DMS114 treated with DMSO at 0.1 percent for 48 hours (cell line): Measurements from ENCODE around the gene HUWE1.
A peak's percentile ranks its signal among the peaks of the same experiment; 100 is the strongest.
"Not testable (repeated sequence)": the region's sequence is repeated elsewhere in the genome, so short reads cannot be mapped to it uniquely, and the experiment has no call there.

Experiments
- DNase-seq: peaks from one replicate; lab custom pipeline; 2025; ENCODE audit not compliant: unreplicated experiment; lab: John Stamatoyannopoulos, UW

Gene HUWE1, protein sequence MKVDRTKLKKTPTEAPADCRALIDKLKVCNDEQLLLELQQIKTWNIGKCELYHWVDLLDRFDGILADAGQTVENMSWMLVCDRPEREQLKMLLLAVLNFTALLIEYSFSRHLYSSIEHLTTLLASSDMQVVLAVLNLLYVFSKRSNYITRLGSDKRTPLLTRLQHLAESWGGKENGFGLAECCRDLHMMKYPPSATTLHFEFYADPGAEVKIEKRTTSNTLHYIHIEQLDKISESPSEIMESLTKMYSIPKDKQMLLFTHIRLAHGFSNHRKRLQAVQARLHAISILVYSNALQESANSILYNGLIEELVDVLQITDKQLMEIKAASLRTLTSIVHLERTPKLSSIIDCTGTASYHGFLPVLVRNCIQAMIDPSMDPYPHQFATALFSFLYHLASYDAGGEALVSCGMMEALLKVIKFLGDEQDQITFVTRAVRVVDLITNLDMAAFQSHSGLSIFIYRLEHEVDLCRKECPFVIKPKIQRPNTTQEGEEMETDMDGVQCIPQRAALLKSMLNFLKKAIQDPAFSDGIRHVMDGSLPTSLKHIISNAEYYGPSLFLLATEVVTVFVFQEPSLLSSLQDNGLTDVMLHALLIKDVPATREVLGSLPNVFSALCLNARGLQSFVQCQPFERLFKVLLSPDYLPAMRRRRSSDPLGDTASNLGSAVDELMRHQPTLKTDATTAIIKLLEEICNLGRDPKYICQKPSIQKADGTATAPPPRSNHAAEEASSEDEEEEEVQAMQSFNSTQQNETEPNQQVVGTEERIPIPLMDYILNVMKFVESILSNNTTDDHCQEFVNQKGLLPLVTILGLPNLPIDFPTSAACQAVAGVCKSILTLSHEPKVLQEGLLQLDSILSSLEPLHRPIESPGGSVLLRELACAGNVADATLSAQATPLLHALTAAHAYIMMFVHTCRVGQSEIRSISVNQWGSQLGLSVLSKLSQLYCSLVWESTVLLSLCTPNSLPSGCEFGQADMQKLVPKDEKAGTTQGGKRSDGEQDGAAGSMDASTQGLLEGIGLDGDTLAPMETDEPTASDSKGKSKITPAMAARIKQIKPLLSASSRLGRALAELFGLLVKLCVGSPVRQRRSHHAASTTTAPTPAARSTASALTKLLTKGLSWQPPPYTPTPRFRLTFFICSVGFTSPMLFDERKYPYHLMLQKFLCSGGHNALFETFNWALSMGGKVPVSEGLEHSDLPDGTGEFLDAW (N-terminal part only)

GRCh38 chrX:53686151-53686885 is at the start of gene HUWE1:
HUWE1 (minus strand) TSS chrX:53686719; CDS start chrX:53654107, 32,612 bp downstream.
- DNase-seq: peak; percentile 58

DNA sequence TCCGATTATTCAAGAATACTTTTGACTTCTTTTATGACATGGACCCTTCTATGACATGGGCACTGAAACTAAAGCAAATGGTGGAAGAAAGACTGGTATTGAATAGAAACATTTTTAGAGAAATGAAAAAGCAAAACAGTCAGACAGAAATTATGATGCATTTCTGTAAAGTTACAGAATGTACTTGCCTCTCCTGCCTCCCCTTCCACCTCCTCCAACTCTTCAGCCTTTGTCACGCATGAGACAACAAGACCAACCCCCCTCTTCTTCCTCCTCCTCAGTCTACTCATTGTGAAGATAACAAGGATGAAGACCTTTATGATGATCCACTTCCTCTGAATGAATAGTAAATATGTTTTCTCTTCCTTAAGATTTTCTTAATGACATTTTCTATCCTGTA is 46.3 kb upstream of the HUWE1 start:
- DNase-seq: no peak

DNA sequence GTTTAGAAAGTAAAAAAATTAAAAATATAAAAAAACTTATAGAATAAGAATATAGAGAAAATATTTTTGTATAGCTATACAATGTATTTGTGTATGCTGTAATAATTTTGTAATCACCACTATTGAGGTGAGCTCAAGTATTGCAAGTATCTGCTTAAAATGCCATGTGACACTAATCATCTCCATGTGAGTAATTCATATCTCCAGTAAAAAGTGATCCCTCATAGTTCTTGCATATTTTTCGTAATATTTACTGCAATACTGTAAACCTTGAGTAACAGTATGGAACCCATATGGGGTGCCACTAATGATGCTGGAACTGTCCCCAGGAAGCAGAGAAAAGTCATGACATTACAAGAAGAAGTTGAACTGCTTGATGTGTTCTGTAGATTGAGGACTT is 43.2 kb upstream of the HUWE1 start:
- no peak for DNase-seq

- DNase-seq: no peak
These were observed 42.0 kb upstream of the HUWE1 start for GRCh38 chrX:53728506-53728905.

DNA sequence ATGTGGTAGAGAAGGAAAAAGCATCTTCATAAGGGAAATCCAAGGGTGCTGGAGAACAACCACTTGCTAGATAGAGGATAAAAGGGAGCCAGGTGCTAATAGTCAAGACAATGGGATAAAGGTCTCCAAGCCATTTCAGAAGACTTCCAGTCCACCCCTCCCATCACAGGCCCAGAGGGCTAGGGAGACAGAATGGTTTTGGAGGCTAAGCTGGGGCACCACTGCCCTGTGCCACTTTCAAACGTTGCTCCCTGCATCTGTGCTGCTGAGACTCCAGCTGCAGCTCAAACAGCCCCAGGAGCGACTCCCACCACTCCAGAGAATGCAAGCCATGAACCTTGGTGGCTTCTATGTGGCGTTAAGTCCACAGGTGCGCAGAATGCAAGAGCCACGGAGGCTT is 38.4 kb upstream of the HUWE1 start:
- no peak for DNase-seq

GRCh38 chrX:53723381-53723780 is 36.9 kb upstream of the HUWE1 start:
- DNase-seq: no peak

- not testable (repeated sequence) for DNase-seq
These were observed 35.1 kb upstream of the HUWE1 start for GRCh38 chrX:53721610-53722009.

- DNase-seq: not testable (repeated sequence)
These were observed 33.1 kb upstream of the HUWE1 start for GRCh38 chrX:53719666-53720065.

- DNase-seq: no peak
These were observed 31.6 kb upstream of the HUWE1 start for GRCh38 chrX:53718073-53718472.

DNA sequence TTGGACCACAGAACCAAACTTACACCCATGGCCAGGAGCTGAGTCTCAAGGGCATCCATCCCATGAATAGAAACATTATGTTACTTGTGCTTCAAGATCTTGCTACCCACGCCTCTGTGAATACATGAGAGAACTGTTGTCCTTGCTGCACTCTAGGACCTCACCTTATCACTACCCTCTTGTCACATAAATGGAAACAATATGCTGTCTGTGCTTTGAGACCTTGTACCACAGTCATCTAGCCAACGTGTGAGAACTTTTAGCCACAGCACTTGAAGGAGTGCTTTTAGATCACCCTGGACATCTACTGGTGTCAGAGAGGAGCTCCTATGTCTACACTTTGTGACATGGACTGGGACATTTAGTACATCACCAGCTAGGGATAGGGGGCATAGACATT is 30.7 kb upstream of the HUWE1 start:
- DNase-seq: no peak

DNA sequence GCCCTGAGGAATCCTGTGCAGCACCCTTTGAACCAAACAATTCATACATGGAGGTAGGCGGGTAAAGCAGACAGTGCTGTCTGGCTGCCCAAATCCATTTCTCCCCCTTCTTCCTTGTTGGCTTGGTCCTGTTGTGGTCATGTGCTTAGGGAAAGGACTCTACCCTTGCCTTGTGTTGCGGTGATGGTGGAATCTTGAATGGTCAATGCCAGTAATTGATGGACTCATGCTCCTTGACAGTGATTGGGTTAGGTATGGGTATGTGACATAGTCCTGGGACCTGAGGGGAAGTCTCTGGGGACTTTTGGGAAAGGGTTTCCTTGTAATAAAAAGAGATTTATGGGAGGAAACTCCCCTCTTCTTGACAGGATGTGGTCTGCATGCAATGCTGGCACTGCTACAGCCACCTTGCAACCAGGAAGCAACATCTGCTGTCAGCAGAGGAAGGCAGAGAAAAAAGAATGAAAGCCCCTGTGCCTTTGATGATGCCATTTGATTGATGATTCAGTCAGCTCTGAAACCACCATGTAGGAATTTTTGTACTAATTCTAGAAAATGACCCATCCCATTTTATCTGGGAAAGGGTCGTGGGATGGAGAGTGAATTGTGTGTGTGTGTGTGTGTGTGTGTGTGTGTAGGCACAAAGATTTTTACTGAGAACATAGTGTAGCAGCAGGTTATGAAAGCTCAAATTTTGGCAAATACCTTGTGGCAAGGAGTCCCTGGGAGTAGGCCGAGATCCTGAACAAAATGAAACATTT is 30.0 kb upstream of the HUWE1 start:
- DNase-seq: no peak

GRCh38 chrX:53715346-53715924 is 28.9 kb upstream of the HUWE1 start:
- no peak for DNase-seq

DNA sequence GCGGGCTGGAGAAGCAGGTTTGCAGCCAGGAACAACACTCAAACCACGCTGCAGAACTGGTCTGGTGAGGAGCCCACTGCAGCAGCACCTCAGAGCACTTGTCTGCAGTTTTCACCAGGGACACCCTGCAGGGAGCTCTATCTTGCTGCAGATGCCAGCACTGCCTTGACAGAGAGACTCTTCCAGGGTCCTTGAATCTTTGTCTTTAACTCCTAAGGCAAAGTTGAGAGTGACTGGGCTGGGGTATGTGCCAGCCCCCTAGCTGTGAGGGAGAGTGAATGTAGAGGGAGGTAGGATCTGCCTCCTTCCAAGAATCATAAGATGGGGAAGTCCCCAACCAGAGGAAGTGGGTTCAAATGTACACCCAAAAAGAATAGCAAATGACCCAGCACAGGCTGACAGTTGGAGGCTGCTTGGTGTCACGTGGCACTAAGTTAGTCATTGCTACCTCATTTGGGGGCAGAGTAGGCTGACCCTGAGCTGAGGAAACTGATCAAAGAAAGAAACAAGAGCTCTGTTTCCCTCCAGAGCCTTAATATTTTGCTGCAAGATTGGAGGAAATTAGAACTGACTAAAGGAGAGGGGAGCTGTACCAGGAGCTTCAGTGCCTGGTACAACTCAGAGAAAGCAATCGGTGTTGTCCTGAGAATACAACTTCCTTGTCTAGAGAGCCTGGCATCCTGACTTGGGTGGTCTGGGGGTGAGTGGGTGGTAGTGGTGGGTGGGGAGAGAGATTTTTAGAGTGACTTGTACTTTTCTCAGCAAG is 28.2 kb upstream of the HUWE1 start:
- no peak for DNase-seq

GRCh38 chrX:53713987-53714579 is 27.6 kb upstream of the HUWE1 start:
- no peak for DNase-seq

DNA sequence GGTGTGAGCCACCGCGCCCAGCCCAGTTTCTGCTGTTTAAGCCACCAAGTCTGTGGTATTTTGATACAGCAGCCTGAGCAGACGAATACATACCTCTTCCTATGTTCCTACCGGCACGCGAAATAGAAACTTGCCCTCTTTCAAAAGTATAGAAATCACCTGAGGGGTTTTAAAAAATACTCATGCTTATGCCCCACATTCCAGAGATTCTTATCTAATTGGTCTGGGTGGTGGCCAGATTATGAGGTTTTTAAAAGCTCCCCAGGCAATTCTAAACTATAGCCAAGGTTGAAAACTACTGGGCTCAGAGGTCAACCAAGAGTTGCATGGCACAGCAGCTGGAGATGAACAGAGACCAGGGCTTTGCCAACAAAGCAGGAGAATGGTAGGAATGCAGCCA is 24.9 kb upstream of the HUWE1 start:
- DNase-seq: no peak

DNA sequence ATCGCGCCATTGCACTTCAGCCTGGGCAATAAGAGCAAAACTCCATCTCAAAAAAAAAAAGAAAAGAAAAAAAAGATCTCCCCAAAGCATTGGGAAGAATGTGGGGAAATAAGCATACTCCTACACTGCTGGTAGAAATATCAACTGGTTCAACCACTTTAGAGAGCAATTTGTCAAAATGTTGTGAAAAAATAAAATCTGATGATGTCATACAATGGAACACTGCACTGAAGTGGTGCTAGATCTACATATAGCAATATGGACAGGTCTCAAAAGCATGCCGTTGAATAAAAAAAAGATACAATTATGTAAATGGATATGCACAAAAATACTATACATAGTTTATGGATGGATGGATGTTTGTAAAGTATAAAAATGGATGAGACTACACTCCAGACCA is 18.3 kb upstream of the HUWE1 start:
- DNase-seq: no peak

GRCh38 chrX:53704294-53704693 is 17.8 kb upstream of the HUWE1 start:
- DNase-seq: no peak

GRCh38 chrX:53695946-53696549 is 9.5 kb upstream of the HUWE1 start:
- DNase-seq: no peak
